ENCODE results near the gene OPA3.

DNA sequence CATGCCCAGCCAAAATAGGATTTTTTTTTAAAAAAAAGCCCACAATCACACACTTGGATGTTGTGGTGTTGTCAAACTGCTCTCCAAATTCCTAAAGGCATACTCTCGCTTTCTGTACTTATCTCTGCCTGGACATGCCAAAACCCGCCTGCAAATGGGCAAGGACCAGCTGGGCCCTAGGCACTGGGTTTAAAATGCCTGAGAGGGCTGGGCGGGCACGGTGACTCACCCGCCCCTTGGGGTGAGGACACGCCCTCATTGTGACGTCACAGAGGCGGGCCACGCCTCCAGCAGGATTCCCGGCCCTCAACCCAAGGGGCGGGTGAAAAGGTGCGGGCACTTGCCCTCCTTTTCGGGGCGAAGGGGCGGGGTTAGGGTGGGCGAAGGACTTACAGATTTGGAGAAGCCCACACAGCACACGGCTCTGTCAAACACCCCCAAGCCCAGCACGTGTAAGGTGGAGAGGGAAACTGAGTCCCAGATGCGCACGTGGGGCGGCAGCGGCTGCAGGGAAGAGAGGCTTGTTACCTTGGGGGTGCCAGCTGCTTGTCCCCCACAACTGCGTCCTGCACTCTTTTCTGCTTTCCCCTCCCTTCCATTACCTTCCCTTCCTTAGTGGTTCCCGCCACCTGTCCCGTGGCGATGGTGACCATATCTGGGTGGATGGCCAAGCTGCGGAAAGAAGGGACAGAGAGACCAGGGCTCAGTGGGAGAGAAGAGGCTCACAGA lies 48.0 kb upstream of the OPA3 start:
- TF ChIP-seq, protein P1, sequence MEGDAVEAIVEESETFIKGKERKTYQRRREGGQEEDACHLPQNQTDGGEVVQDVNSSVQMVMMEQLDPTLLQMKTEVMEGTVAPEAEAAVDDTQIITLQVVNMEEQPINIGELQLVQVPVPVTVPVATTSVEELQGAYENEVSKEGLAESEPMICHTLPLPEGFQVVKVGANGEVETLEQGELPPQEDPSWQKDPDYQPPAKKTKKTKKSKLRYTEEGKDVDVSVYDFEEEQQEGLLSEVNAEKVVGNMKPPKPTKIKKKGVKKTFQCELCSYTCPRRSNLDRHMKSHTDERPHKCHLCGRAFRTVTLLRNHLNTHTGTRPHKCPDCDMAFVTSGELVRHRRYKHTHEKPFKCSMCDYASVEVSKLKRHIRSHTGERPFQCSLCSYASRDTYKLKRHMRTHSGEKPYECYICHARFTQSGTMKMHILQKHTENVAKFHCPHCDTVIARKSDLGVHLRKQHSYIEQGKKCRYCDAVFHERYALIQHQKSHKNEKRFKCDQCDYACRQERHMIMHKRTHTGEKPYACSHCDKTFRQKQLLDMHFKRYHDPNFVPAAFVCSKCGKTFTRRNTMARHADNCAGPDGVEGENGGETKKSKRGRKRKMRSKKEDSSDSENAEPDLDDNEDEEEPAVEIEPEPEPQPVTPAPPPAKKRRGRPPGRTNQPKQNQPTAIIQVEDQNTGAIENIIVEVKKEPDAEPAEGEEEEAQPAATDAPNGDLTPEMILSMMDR (IDR thresholded peaks at IDR 0.05), result no peak
- TF ChIP-seq POLR2A (IDR thresholded peaks at IDR 0.05), result no peak
